ENCODE results near the gene CLEC16A. TPM values are rescaled to one million over a fixed set of nuclear protein-coding genes. Genes with fewer than 3 reads are reported as not detected.

CLEC16A gene
- total RNA-seq, 1 donor from 2014 or later = 19.8 TPM

- Histone ChIP-seq H3K27me3 (ENCODE audit: control insufficient read depth, insufficient read depth, low read length) (no peaks in the 10 kb centered on the region), H3K4me3 (ENCODE audit: low read depth, low read length) (no peak overlapping the region), H3K36me3 (ENCODE audit: control insufficient read depth, insufficient read depth, low read length) (peaks cover 2% of the 10 kb centered on the region)
- DNase-seq (ENCODE audit: low read depth) = no peak
- no peak for TF ChIP-seq CTCF (IDR thresholded peaks at IDR 0.05; ENCODE audit: insufficient read depth, low read length, poor library complexity, severe bottlenecking)
Observed at GRCh38 chr16:11034481-11034931, 90.1 kb downstream of the CLEC16A start.

GRCh38 chr16:11035096-11035495 is 90.7 kb downstream of the CLEC16A start:
- no peak for DNase-seq (ENCODE audit: low read depth)
- no peak for TF ChIP-seq CTCF (IDR thresholded peaks at IDR 0.05; ENCODE audit: insufficient read depth, low read length, poor library complexity, severe bottlenecking)
- peaks cover 4% of the 10 kb centered on the region for H3K36me3 ChIP-seq (ENCODE audit: control insufficient read depth, insufficient read depth, low read length)

GRCh38 chr16:11036040-11036439 is 91.7 kb downstream of the CLEC16A start:
- DNase-seq (ENCODE audit: low read depth) = no peak
- no peaks in the 10 kb centered on the region for H3K27me3 ChIP-seq (ENCODE audit: control insufficient read depth, insufficient read depth, low read length)
- peaks cover 4% of the 10 kb centered on the region for H3K36me3 ChIP-seq (ENCODE audit: control insufficient read depth, insufficient read depth, low read length)
- H3K4me3 ChIP-seq (ENCODE audit: low read depth, low read length) = no peak overlapping the region
- TF ChIP-seq CTCF (IDR thresholded peaks at IDR 0.05; ENCODE audit: insufficient read depth, low read length, poor library complexity, severe bottlenecking) = no peak

More at GRCh38 chr16:11035096-11035495, 90.7 kb downstream of the CLEC16A start:
- H3K4me3 ChIP-seq (ENCODE audit: low read depth, low read length) = no peak overlapping the region
- no peaks in the 10 kb centered on the region for H3K27me3 ChIP-seq (ENCODE audit: control insufficient read depth, insufficient read depth, low read length)

GRCh38 chr16:11036868-11037410 is 92.6 kb downstream of the CLEC16A start:
- H3K4me3 ChIP-seq (ENCODE audit: low read depth, low read length) = no peak overlapping the region
- no peak for DNase-seq (ENCODE audit: low read depth)
- peaks cover 2% of the 10 kb centered on the region for H3K36me3 ChIP-seq (ENCODE audit: control insufficient read depth, insufficient read depth, low read length)
- H3K27me3 ChIP-seq (ENCODE audit: control insufficient read depth, insufficient read depth, low read length) = no peaks in the 10 kb centered on the region
- TF ChIP-seq CTCF (IDR thresholded peaks at IDR 0.05; ENCODE audit: insufficient read depth, low read length, poor library complexity, severe bottlenecking) = no peak

GRCh38 chr16:11038305-11038704 is 93.9 kb downstream of the CLEC16A start:
- TF ChIP-seq CTCF (IDR thresholded peaks at IDR 0.05; ENCODE audit: insufficient read depth, low read length, poor library complexity, severe bottlenecking) = no peak
- no peak overlapping the region for H3K4me3 ChIP-seq (ENCODE audit: low read depth, low read length)
- peaks cover 2% of the 10 kb centered on the region for H3K36me3 ChIP-seq (ENCODE audit: control insufficient read depth, insufficient read depth, low read length)
- H3K27me3 ChIP-seq (ENCODE audit: control insufficient read depth, insufficient read depth, low read length) = no peaks in the 10 kb centered on the region
- no peak for DNase-seq (ENCODE audit: low read depth)

GRCh38 chr16:11038777-11039176 is 94.4 kb downstream of the CLEC16A start:
- no peak overlapping the region for H3K4me3 ChIP-seq (ENCODE audit: low read depth, low read length)
- no peak for TF ChIP-seq CTCF (IDR thresholded peaks at IDR 0.05; ENCODE audit: insufficient read depth, low read length, poor library complexity, severe bottlenecking)
- H3K36me3 ChIP-seq (ENCODE audit: control insufficient read depth, insufficient read depth, low read length) = peaks cover 2% of the 10 kb centered on the region
- no peak for DNase-seq (ENCODE audit: low read depth)
- no peaks in the 10 kb centered on the region for H3K27me3 ChIP-seq (ENCODE audit: control insufficient read depth, insufficient read depth, low read length)
